HepG2 (cell line): ENCODE data around the gene GDF15. TPM values are rescaled to one million over a fixed set of nuclear protein-coding genes. Genes with fewer than 3 reads are reported as not detected.

ENCODE experiments used
- ATF7 ChIP-seq, 2 experiments: fragments of 450-650 bp in 1 of 2; sonication (generic) in 1 of 2; formaldehyde crosslinking in 1 of 2; IDR thresholded peaks; 2 replicates each; pipeline versions ENCODE4 v1.4.0 to v1.6.1; 2016 to 2020; ENCODE audit warnings: antibody characterized with exemption in 1 of 2, mild to moderate bottlenecking in 1 of 2, missing genetic modification reagents in 1 of 2
- BORCS8-MEF2B ChIP-seq: sonication (generic); formaldehyde crosslinking; IDR thresholded peaks from 2 replicates; pipeline ENCODE4 v1.8.0; 2022; ENCODE audit warnings: mild to moderate bottlenecking, missing genetic modification reagents
- FOXO1 ChIP-seq: sonication (generic); formaldehyde crosslinking; IDR thresholded peaks from 2 replicates; pipeline ENCODE4 v1.4.0; 2020; ENCODE audit warnings: missing genetic modification reagents
- GTF3A ChIP-seq: sonication (generic); formaldehyde crosslinking; conservative IDR thresholded peaks from 2 replicates; pipeline ENCODE4 v1.4.0; 2020; ENCODE audit warnings: mild to moderate bottlenecking, missing genetic modification reagents
- HMGA1 ChIP-seq: sonication (generic); formaldehyde crosslinking; conservative IDR thresholded peaks from 2 replicates; pipeline ENCODE4 v1.4.0; 2020; ENCODE audit warnings: missing genetic modification reagents
- HOXD1 ChIP-seq: sonication (generic); formaldehyde crosslinking; IDR thresholded peaks from 2 replicates; pipeline ENCODE4 v1.5.0; 2020; ENCODE audit warnings: missing genetic modification reagents
- MTA3 ChIP-seq: sonication (generic); formaldehyde crosslinking; IDR thresholded peaks from 2 replicates; pipeline ENCODE4 v1.4.0; 2020; ENCODE audit warnings: missing genetic modification reagents
- NPAS2 ChIP-seq: sonication (generic); formaldehyde crosslinking; IDR thresholded peaks from 2 replicates; pipeline ENCODE4 v1.8.0; 2022; ENCODE audit warnings: mild to moderate bottlenecking, missing genetic modification reagents, borderline replicate concordance
- TBX3 ChIP-seq: fragments of 450-650 bp; IDR thresholded peaks from 2 replicates; pipeline ENCODE4 v1.6.1; 2017; ENCODE audit warnings: antibody characterized with exemption, mild to moderate bottlenecking, inconsistent platforms, borderline replicate concordance
- ZFP41 ChIP-seq: sonication (generic); formaldehyde crosslinking; IDR thresholded peaks from 2 replicates; pipeline ENCODE4 v1.4.0; 2020; ENCODE audit warnings: mild to moderate bottlenecking, missing genetic modification reagents, borderline replicate concordance
- ZNF17 ChIP-seq: sonication (generic); formaldehyde crosslinking; IDR thresholded peaks from 2 replicates; pipeline ENCODE4 v1.5.0; 2020; ENCODE audit warnings: mild to moderate bottlenecking, missing genetic modification reagents
- ZNF333 ChIP-seq: sonication (generic); formaldehyde crosslinking; IDR thresholded peaks from 2 replicates; pipeline ENCODE4 v1.4.0; 2020; ENCODE audit warnings: mild to moderate bottlenecking, missing genetic modification reagents, borderline replicate concordance
- ZNF780A ChIP-seq: sonication (generic); formaldehyde crosslinking; IDR thresholded peaks from 2 replicates; pipeline ENCODE4 v1.8.0; 2022; ENCODE audit warnings: mild to moderate bottlenecking, missing genetic modification reagents, moderate library complexity
- ZNF850 ChIP-seq: sonication (generic); formaldehyde crosslinking; conservative IDR thresholded peaks from 2 replicates; pipeline ENCODE4 v1.9.0; 2021; ENCODE audit warnings: mild to moderate bottlenecking, missing genetic modification reagents
- polyA plus RNA-seq, 8 experiments: library from polyadenylated mRNA; depleted of rRNA in 3 of 8; stranded (reverse) in 7 of 8; unstranded in 1 of 8; fragments of >200 nt; fragmentation: Illumina TruSeq in 4 of 8; extraction: Trizol in 4 of 8; gene quantifications; 2 replicates each; pipeline versions ENCODE4 v1.2.1 to v1.2.3, GENCODE V29; 2011 to 2016; ENCODE audit warnings: low read depth in 4 of 8, missing spikeins in 1 of 8, mixed read lengths in 1 of 8; ENCODE audit not compliant: insufficient read depth in 1 of 8
- total RNA-seq, 5 experiments: library from RNA; depleted of rRNA; stranded (reverse); fragments of >200 nt; fragmentation: Illumina TruSeq; extraction: Trizol; gene quantifications; 2 replicates each; pipeline ENCODE4 v1.2.3, GENCODE V29; 2016; ENCODE audit warnings: low read depth in 1 of 5
- TF ChIP-seq, protein P1 (sequence below): conservative IDR thresholded peaks from 2 replicates; pipeline ENCODE4 v1.6.1; 2018; ENCODE audit warnings: missing genetic modification reagents
- TF ChIP-seq, protein P2 (sequence below): sonication (generic); formaldehyde crosslinking; IDR thresholded peaks from 2 replicates; pipeline ENCODE4 v1.4.0; 2020; ENCODE audit warnings: missing genetic modification reagents, mild to moderate bottlenecking, borderline replicate concordance
- TF ChIP-seq, protein P3 (sequence below): IDR thresholded peaks from 2 replicates; pipeline ENCODE4 v1.6.1; 2016; ENCODE audit warnings: low read depth, missing genetic modification reagents, missing compliant biosample characterization
- TF ChIP-seq, protein P4 (sequence below): sonication (generic); formaldehyde crosslinking; IDR thresholded peaks from 2 replicates; pipeline ENCODE4 v1.8.0; 2022; ENCODE audit warnings: missing genetic modification reagents, mild to moderate bottlenecking, moderate library complexity, borderline replicate concordance

Gene GDF15
- total and polyA plus RNA-seq, 2 of the 13 experiments (the other 11 are each of a cell fraction or from before 2014, with no cell fraction given): 146 to 422 TPM

DNA sequence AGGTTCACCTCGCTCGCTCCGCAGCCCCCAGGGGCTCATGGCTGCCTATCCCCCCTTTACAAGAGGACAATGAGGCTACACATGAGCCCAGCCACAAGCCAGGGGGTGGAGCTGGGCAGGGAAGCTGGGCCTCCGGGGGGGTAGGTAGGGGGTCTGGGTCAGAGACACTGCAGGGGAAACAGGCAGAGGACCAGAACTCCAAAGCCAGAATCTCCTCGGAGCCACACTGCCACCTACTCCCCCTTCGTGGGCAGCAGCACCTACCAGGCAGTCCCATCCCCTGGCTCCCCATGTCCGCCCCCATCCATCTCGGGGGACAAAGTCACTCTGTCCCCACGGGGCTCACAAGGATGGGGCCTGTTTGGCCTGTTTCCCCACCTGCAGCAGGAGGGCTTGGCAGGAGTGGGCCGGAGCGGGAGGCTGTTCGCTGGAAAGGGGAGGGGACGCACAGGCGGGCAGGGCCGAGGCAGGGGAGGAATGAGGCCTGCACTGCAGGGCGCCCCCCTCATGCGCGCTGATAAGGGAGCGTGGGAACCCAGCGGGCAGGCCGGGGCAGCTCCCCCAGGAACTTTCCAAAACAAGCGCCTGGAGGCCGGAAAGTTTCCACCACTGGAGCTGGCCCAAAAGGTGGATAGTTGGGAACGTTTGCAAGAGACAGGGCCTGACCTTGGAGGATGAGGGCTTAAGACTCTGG is 52.5 kb downstream of the GDF15 start (continued):
- TF ChIP-seq, protein P1, sequence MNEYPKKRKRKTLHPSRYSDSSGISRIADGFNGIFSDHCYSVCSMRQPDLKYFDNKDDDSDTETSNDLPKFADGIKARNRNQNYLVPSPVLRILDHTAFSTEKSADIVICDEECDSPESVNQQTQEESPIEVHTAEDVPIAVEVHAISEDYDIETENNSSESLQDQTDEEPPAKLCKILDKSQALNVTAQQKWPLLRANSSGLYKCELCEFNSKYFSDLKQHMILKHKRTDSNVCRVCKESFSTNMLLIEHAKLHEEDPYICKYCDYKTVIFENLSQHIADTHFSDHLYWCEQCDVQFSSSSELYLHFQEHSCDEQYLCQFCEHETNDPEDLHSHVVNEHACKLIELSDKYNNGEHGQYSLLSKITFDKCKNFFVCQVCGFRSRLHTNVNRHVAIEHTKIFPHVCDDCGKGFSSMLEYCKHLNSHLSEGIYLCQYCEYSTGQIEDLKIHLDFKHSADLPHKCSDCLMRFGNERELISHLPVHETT (CRISPR knock-in tag): no peak
- TF ChIP-seq ZNF780A: no peak
- TF ChIP-seq HOXD1: 0 out of 2 replicates have a peak, but pooled peaks have one; percentile 15
- TF ChIP-seq ZNF333 (CRISPR knock-in tag): no peak
- TF ChIP-seq ATF7 (IDR thresholded peaks at IDR 0.05): no peak
- TF ChIP-seq ATF7 (CRISPR knock-in tag; IDR thresholded peaks at IDR 0.05): no peak
- no peak for TF ChIP-seq MTA3 (CRISPR knock-in tag)
- no peak for TF ChIP-seq FOXO1 (CRISPR knock-in tag)
- TF ChIP-seq ZNF17 (CRISPR knock-in tag): no peak
- TF ChIP-seq, protein P2, sequence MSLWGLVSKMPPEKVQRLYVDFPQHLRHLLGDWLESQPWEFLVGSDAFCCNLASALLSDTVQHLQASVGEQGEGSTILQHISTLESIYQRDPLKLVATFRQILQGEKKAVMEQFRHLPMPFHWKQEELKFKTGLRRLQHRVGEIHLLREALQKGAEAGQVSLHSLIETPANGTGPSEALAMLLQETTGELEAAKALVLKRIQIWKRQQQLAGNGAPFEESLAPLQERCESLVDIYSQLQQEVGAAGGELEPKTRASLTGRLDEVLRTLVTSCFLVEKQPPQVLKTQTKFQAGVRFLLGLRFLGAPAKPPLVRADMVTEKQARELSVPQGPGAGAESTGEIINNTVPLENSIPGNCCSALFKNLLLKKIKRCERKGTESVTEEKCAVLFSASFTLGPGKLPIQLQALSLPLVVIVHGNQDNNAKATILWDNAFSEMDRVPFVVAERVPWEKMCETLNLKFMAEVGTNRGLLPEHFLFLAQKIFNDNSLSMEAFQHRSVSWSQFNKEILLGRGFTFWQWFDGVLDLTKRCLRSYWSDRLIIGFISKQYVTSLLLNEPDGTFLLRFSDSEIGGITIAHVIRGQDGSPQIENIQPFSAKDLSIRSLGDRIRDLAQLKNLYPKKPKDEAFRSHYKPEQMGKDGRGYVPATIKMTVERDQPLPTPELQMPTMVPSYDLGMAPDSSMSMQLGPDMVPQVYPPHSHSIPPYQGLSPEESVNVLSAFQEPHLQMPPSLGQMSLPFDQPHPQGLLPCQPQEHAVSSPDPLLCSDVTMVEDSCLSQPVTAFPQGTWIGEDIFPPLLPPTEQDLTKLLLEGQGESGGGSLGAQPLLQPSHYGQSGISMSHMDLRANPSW (CRISPR knock-in tag): no peak
- no peak for TF ChIP-seq HMGA1 (CRISPR knock-in tag)
- TF ChIP-seq ZFP41 (CRISPR knock-in tag): no peak
- TF ChIP-seq, protein P3, sequence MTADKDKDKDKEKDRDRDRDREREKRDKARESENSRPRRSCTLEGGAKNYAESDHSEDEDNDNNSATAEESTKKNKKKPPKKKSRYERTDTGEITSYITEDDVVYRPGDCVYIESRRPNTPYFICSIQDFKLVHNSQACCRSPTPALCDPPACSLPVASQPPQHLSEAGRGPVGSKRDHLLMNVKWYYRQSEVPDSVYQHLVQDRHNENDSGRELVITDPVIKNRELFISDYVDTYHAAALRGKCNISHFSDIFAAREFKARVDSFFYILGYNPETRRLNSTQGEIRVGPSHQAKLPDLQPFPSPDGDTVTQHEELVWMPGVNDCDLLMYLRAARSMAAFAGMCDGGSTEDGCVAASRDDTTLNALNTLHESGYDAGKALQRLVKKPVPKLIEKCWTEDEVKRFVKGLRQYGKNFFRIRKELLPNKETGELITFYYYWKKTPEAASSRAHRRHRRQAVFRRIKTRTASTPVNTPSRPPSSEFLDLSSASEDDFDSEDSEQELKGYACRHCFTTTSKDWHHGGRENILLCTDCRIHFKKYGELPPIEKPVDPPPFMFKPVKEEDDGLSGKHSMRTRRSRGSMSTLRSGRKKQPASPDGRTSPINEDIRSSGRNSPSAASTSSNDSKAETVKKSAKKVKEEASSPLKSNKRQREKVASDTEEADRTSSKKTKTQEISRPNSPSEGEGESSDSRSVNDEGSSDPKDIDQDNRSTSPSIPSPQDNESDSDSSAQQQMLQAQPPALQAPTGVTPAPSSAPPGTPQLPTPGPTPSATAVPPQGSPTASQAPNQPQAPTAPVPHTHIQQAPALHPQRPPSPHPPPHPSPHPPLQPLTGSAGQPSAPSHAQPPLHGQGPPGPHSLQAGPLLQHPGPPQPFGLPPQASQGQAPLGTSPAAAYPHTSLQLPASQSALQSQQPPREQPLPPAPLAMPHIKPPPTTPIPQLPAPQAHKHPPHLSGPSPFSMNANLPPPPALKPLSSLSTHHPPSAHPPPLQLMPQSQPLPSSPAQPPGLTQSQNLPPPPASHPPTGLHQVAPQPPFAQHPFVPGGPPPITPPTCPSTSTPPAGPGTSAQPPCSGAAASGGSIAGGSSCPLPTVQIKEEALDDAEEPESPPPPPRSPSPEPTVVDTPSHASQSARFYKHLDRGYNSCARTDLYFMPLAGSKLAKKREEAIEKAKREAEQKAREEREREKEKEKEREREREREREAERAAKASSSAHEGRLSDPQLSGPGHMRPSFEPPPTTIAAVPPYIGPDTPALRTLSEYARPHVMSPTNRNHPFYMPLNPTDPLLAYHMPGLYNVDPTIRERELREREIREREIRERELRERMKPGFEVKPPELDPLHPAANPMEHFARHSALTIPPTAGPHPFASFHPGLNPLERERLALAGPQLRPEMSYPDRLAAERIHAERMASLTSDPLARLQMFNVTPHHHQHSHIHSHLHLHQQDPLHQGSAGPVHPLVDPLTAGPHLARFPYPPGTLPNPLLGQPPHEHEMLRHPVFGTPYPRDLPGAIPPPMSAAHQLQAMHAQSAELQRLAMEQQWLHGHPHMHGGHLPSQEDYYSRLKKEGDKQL (CRISPR knock-in tag): no peak
- no peak for TF ChIP-seq ZNF850 (CRISPR knock-in tag)
- TF ChIP-seq TBX3: no peak
- TF ChIP-seq, protein P4, sequence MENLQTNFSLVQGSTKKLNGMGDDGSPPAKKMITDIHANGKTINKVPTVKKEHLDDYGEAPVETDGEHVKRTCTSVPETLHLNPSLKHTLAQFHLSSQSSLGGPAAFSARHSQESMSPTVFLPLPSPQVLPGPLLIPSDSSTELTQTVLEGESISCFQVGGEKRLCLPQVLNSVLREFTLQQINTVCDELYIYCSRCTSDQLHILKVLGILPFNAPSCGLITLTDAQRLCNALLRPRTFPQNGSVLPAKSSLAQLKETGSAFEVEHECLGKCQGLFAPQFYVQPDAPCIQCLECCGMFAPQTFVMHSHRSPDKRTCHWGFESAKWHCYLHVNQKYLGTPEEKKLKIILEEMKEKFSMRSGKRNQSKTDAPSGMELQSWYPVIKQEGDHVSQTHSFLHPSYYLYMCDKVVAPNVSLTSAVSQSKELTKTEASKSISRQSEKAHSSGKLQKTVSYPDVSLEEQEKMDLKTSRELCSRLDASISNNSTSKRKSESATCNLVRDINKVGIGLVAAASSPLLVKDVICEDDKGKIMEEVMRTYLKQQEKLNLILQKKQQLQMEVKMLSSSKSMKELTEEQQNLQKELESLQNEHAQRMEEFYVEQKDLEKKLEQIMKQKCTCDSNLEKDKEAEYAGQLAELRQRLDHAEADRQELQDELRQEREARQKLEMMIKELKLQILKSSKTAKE: peak; percentile 60; the same call in 1 of the 2 replicates
- TF ChIP-seq NPAS2 (CRISPR knock-in tag): no peak
- TF ChIP-seq GTF3A (CRISPR knock-in tag): no peak
- peak; percentile 88 for TF ChIP-seq BORCS8-MEF2B (CRISPR knock-in tag)
